Measurements from ENCODE around the gene SIRPB2. TPM values are rescaled to one million over a fixed set of nuclear protein-coding genes. Genes with fewer than 3 reads are reported as not detected.
A peak's percentile ranks its signal among the peaks of the same experiment; 100 is the strongest.

SIRPB2 gene
- total RNA-seq, 4 donors from 2014 or later = 3.9 to 28.5 (median 10.5) TPM

DNA sequence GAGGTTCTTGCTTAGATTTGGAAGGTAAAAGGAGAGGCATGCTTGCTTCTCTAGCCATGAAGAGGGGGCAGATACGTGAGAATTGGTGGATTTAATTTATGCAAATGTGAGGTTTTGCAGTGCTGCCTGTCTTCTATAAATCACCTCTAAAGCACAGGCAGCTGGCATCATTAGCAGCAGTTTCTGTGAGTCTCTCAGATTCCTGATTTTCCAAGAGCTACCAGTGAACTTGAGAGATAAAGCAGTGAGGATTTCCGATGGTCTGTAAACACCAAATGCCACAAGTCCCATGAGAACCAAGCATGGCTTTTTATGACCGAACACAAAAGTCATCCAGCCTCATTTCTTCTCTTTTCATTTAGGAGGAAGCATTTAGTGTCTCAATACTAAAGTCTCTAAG is 3.2 kb upstream of the SIRPB2 start:
- no peak for DNase-seq (ENCODE audit: low spot score in 2 of 2)

DNA sequence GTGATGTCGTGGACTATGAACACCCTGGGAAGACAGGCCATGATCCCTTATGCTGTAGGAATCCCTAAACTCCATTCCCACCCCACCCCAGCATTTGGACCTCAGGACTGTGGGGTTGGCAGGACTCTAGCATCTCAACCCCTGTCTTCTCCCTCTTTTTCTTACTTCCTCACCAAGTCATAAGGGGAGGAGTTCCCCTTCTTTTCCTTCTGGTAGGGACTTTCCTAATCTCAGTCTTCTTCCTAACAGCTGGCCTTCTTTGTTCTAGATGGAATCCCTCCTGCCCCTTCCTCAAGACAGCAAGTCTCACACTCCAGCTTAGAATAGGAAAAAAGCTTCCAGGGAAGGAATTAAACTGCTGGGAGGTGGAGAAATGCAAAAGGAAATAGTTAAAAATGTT is 2.3 kb upstream of the SIRPB2 start:
- WGBS, 2 donors = 55 to 67% methylated on average over 1 of the region's 1 CpG
- no peak overlapping the region for H3K4me3 ChIP-seq
- DNase-seq (ENCODE audit: low spot score in 2 of 2) = no peak

More for the DNA sequence above, 3.2 kb upstream of the SIRPB2 start:
- Histone ChIP-seq H3K27ac (no peak overlapping the region), H3K4me3 (no peak overlapping the region), H3K36me3 (no peaks in the 10 kb centered on the region), H3K4me1 (no peaks in the 10 kb centered on the region), H3K9me3 (no peaks in the 10 kb centered on the region), H3K27me3 (no peaks in the 10 kb centered on the region)
- no peak for TF ChIP-seq POLR2A (IDR thresholded peaks at IDR 0.05)
- TF ChIP-seq, protein P1, sequence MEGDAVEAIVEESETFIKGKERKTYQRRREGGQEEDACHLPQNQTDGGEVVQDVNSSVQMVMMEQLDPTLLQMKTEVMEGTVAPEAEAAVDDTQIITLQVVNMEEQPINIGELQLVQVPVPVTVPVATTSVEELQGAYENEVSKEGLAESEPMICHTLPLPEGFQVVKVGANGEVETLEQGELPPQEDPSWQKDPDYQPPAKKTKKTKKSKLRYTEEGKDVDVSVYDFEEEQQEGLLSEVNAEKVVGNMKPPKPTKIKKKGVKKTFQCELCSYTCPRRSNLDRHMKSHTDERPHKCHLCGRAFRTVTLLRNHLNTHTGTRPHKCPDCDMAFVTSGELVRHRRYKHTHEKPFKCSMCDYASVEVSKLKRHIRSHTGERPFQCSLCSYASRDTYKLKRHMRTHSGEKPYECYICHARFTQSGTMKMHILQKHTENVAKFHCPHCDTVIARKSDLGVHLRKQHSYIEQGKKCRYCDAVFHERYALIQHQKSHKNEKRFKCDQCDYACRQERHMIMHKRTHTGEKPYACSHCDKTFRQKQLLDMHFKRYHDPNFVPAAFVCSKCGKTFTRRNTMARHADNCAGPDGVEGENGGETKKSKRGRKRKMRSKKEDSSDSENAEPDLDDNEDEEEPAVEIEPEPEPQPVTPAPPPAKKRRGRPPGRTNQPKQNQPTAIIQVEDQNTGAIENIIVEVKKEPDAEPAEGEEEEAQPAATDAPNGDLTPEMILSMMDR (IDR thresholded peaks at IDR 0.05) = no peak
- TF ChIP-seq EP300 (IDR thresholded peaks at IDR 0.05) = no peak
- 35 to 36% methylated on average over 3 of the region's 3 CpGs for WGBS, 2 donors

DNA sequence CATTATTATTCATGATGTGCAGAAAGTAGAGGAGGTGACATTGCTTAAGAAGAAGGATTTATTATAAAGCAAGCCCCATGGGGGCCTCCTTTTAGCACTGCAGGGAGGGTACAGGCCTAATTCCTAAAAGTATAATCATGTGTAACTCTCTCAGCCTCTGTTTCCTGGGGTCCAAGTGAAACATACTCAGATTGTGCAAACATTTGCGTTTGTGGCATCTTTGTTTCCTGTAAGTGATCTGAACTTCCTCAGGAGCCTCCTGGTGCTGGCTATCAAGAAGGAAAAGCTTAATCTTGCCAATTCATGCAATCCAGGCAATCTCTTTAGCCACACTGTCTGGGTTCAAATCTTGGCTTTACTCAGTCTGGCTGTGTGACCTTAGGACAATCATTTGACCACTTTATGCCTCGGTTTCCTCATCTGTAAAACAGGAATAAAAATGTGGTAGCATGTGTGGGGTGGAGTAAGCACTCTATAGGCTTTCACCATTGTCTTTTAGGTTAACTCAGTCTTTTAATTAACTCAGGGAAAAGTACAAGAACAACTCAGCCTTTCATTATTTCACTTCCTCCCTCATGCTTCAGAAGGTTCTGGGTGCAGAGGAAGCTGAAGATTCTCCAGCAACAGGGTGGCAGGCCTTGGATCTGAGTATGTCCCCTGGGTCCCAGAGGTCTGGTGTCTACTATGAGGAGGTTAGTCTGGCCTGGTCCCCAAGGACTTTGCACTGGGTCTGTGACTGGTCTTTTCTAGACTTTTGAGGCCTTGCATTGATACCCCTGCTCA is 831 bp upstream of the SIRPB2 start:
- no peaks in the 10 kb centered on the region for H3K27me3 ChIP-seq
- no peak for DNase-seq (ENCODE audit: low spot score in 2 of 2)
- no peaks in the 10 kb centered on the region for H3K36me3 ChIP-seq
- peak overlapping the region in 1 of 4 donors; percentile 71 for H3K27ac ChIP-seq
- TF ChIP-seq POLR2A (IDR thresholded peaks at IDR 0.05) (no peak), EP300 (IDR thresholded peaks at IDR 0.05) (no peak)
- 57 to 59% methylated on average over 2 of the region's 2 CpGs for WGBS, 2 donors
- no peaks in the 10 kb centered on the region for H3K9me3 ChIP-seq
- H3K4me1 ChIP-seq = no peaks in the 10 kb centered on the region
- no peak overlapping the region for H3K4me3 ChIP-seq

More for the DNA sequence above, 2.3 kb upstream of the SIRPB2 start:
- Histone ChIP-seq H3K27ac (no peak overlapping the region), H3K36me3 (no peaks in the 10 kb centered on the region), H3K9me3 (no peaks in the 10 kb centered on the region), H3K27me3 (no peaks in the 10 kb centered on the region), H3K4me1 (no peaks in the 10 kb centered on the region)
- TF ChIP-seq, protein P1 (IDR thresholded peaks at IDR 0.05) = no peak
- TF ChIP-seq POLR2A (IDR thresholded peaks at IDR 0.05) = no peak
- no peak for TF ChIP-seq EP300 (IDR thresholded peaks at IDR 0.05)

DNA sequence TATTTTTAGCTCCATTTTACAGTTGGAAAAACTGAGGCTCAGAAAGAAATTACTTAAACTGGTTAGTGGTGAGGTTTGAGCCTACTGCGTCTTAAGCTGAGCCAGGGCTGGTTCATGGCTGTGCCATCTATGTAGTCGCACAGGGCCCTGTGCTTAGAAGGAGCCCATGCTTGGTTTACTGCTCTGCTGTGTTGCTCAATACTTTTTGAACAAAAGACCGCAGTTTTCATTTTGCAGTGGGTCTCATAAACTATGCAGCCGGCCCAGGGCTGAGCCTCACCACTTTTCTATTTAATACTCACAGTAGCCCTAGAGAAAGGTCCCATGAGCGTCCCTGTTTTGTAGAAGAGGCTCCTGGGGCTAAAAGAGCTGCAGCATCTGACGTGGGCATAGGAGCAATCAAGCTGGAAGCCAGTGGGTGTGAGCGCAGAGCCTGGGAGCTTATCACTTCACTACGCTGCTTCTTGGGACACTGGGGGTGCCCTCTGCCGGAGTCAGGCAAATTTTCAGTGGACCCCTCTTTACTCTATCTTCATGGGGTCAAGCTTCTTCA is 501 bp downstream of the SIRPB2 start:
- no peak for DNase-seq (ENCODE audit: low spot score in 2 of 2)

DNA sequence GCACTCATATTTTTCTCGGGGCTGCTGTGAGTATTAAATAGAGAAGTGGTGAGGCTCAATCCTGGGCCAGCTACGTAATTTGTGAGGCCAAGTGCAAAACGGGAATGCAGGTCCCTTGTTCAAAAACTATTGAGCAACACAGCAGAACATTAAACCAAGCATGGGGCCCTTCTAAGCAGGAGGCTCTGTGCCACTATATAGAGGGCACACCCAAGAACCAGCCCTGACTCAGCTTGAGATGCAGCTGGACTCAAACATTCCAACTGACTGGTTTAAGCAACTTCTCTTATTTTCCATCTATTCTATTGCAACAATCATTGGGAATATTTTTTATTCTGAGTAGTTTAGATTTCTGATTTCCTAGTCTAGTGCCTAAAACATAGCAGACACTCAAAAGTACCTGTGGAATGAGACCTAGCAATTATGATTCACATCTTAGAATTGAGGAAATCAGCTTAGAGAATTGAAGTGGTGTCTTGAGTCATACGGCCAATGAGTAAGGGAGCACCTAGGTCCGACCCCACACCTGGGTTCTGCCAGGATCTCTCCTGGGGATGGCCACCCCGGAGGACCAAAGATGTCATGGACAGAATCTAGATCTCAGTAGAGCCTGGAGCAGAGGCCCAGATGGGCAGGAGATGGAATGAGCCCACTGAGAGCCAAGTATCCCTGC is 1.3 kb downstream of the SIRPB2 start:
- no peaks in the 10 kb centered on the region for H3K4me1 ChIP-seq
- WGBS, 2 donors = 67 to 69% methylated on average over 6 of the region's 6 CpGs
- peak in 1 of 2 donors; percentile 37 for DNase-seq (ENCODE audit: low spot score in 2 of 2)
- H3K27ac ChIP-seq = peak overlapping the region in 3 of 4 donors; percentile 19 to 71 (median 69)
- H3K36me3 ChIP-seq = no peaks in the 10 kb centered on the region
- TF ChIP-seq, protein P1 (IDR thresholded peaks at IDR 0.05) = no peak
- peak in 1 of 2 donors; percentile 9 for TF ChIP-seq POLR2A (IDR thresholded peaks at IDR 0.05)
- peak in 1 of 2 donors; percentile 44 for TF ChIP-seq EP300 (IDR thresholded peaks at IDR 0.05)
- H3K27me3 ChIP-seq = no peaks in the 10 kb centered on the region
- no peaks in the 10 kb centered on the region for H3K9me3 ChIP-seq
- peak overlapping the region in 2 of 4 donors; percentile 19 to 44 for H3K4me3 ChIP-seq

More for the DNA sequence above, 501 bp downstream of the SIRPB2 start:
- TF ChIP-seq, protein P1 (IDR thresholded peaks at IDR 0.05) = no peak
- TF ChIP-seq POLR2A (IDR thresholded peaks at IDR 0.05) = no peak
- TF ChIP-seq EP300 (IDR thresholded peaks at IDR 0.05) = no peak
- H3K4me3 ChIP-seq = peak overlapping the region; percentile 6 to 44 (median 14)
- WGBS, 2 donors = 55 to 75% methylated on average over 8 to 9 of the region's 9 CpGs
- no peaks in the 10 kb centered on the region for H3K9me3 ChIP-seq
- no peaks in the 10 kb centered on the region for H3K27me3 ChIP-seq
- peak overlapping the region in 3 of 4 donors; percentile 29 to 71 (median 64) for H3K27ac ChIP-seq
- H3K36me3 ChIP-seq = no peaks in the 10 kb centered on the region
- no peaks in the 10 kb centered on the region for H3K4me1 ChIP-seq

Data from tibial nerve (tissue), 4 donors.